ENCODE measurements around the gene TMEM127.

The TMEM127 gene

DNA sequence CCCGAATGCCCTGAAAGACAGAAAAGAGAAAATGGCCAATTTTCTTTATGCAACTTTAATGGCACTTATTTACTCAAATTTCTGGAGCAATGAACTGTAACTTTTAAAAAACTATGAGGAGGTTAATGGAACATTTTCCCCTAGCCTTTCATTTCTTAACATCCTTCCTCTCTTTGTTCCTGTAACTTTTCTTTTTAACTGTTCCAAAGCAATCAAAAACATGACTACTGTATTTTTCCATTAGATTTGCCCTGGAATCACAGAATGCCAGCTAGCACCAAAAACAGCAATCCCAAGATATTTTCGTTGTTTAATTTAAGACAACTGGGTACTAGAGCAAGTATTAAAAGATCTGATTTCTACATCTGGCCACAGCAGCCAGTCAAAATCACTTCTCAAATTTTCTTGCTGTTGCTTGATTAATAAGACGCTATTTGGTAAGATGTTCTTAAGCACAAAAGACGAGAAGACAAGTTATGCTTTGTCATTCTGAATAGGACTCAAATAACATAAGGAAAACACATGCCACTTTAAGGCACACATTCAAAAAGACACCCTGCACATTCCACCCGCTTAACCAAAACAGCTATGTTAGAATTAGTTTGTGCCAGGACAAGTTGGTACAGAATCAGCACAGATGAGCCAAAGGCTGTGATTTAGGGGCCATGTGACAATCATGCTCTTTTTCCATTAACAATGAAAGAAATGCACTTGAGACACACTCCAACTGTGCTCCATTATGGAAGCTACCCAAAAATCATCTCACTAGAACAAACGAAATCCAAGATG is 60.8 kb downstream of the TMEM127 start:
- TF ChIP-seq, protein P1, sequence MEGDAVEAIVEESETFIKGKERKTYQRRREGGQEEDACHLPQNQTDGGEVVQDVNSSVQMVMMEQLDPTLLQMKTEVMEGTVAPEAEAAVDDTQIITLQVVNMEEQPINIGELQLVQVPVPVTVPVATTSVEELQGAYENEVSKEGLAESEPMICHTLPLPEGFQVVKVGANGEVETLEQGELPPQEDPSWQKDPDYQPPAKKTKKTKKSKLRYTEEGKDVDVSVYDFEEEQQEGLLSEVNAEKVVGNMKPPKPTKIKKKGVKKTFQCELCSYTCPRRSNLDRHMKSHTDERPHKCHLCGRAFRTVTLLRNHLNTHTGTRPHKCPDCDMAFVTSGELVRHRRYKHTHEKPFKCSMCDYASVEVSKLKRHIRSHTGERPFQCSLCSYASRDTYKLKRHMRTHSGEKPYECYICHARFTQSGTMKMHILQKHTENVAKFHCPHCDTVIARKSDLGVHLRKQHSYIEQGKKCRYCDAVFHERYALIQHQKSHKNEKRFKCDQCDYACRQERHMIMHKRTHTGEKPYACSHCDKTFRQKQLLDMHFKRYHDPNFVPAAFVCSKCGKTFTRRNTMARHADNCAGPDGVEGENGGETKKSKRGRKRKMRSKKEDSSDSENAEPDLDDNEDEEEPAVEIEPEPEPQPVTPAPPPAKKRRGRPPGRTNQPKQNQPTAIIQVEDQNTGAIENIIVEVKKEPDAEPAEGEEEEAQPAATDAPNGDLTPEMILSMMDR (conservative IDR thresholded peaks at IDR 0.05; ENCODE audit: low read depth, low read length): no peak
- no peak for DNase-seq (ENCODE audit: low read depth)
- peak overlapping the region; percentile 24 for H3K4me3 ChIP-seq (ENCODE audit: low read length)

DNA sequence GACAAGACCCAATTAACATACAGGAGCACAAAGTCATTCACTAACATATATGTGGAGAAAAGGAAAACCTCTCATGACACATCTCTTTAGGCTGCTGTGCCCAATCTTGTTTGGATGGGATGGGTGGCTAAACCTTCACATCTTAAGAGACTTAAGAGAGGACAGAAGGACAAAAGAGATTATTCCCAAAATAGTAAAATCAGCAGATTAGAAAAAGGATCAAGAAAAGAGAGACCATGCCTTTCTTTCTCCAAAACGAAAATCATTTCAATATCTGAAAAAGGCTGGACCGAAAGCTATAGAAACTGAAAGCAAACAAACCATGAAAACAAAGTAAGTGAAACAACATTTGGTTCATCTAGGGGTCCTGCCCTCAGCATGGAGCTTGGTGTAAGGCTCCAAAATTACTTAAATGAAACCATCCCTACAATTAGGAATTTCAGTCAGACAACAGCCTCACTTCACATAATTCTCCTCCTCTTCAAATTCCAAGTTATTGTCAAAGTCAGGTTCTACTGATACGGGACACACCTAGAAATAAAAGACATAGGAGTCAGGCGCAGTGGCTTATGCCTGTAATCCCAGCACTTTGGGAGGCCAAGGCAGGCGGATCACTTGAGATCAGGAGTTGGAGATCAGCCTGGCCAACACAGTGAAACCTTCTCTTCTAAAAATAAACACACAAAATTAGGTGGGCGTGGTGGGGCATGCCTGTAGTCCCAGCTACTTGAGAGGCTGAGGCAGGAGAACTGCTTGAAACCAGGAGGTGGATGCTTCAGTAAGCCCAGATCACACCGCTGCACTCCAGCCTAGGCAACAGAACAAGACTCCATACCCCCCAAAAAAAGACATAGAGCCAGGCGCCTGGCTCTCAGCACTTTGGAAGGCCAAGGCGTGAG is 62.4 kb downstream of the TMEM127 start:
- DNase-seq (ENCODE audit: low read depth): no peak
- no peak overlapping the region for H3K4me3 ChIP-seq (ENCODE audit: low read length)
- TF ChIP-seq, protein P1 (conservative IDR thresholded peaks at IDR 0.05; ENCODE audit: low read depth, low read length): no peak

DNA sequence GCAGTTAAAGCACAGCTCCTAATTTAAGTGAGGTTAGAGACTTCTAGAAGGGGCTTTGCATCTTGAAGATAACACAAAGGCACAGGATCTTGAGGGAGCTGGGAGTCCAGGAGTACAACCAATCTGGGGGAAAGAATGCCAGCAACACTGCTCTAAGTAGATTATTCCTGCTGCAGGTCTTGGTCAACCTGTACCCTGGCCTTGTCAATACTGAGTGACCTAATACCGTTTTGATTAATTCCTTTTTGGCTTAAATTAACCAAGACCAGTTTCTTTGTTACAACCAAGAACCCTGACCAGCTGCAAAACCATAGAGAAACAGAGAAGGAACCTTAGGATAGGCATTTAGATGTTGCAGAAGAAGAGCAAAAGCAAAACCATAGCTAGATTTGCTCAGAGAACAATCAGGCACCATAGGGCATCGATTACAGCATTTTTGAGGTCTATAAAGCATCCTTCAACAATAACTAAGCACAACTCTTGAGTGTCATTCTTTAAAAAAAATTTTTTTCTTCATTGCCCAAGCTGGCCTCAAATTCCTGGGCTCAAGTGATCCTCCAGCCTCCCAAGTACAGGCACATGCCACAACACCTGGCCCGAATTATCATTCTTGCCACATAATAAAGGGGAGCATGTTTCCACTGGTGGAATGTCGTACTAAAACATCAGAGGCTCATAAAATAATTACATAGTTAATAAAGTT is 63.5 kb downstream of the TMEM127 start:
- TF ChIP-seq, protein P1 (conservative IDR thresholded peaks at IDR 0.05; ENCODE audit: low read depth, low read length): no peak
- no peak overlapping the region for H3K4me3 ChIP-seq (ENCODE audit: low read length)
- no peak for DNase-seq (ENCODE audit: low read depth)

DNA sequence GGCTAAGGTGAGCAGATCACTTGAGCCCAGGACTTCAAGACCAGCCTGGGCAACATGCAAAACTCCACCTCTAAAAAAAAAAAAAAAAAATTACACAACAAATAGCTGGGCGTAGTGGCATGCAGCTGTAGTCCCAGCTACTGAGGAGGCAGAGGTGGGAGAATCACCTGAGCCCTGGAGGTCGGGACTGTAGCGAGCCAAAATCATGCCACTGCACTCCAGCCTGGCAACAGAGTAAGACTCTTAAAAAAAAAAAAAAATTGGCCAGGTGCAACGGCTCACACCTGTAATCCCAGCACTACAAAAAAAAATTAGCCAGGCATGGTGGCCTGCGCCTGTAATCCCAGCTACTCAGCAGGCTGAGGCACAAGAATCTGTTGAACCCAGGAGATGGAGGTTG is 64.5 kb downstream of the TMEM127 start:
- no peak overlapping the region for H3K4me3 ChIP-seq (ENCODE audit: low read length)
- DNase-seq (ENCODE audit: low read depth): no peak
- TF ChIP-seq, protein P1 (conservative IDR thresholded peaks at IDR 0.05; ENCODE audit: low read depth, low read length): no peak

DNA sequence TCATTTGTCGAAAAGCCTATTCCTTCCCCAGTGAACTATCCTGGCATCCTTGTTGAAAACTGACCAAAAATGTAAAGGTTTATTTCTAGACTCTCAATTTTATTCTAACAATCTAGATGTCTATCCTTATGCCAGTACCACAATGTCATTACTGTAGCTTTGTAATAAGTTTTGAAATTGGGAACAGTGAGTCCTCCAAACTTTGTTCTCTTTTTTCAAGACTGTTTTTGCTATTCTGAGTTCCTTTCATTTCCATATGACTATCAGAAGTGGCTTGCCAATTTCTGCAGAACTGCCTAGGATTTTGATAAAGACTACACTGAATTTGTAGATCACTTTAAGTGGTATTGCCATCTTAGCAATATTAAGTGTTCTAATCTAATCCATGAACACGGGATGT is 66.9 kb downstream of the TMEM127 start:
- no peak overlapping the region for H3K4me3 ChIP-seq (ENCODE audit: low read length)
- DNase-seq (ENCODE audit: low read depth): no peak
- TF ChIP-seq, protein P1 (conservative IDR thresholded peaks at IDR 0.05; ENCODE audit: low read depth, low read length): no peak
